Parathyroid adenoma (tissue), 2 donors: Measurements from ENCODE around the gene SLC36A4.
"Not testable (repeated sequence)": the region's sequence is repeated elsewhere in the genome, so short reads cannot be mapped to it uniquely, and the experiment has no call there.

ENCODE experiments used
- H2AFZ ChIP-seq: fragments of 300-600 bp; sonication (generic); one replicate; pipeline ENCODE4 v1.7.0; 2017; ENCODE audit warnings: antibody characterized with exemption, mild to moderate bottlenecking
- H3K27ac ChIP-seq: fragments of 300-600 bp; sonication (generic); one replicate; pipeline ENCODE4 v1.7.0; 2017
- H3K27me3 ChIP-seq: fragments of 300-600 bp; sonication (generic); one replicate; pipeline ENCODE4 v1.7.0; 2017; ENCODE audit warnings: low read length; ENCODE audit not compliant: control insufficient read depth, insufficient read depth
- H3K36me3 ChIP-seq: fragments of 300-600 bp; sonication (generic); one replicate; pipeline ENCODE4 v1.7.0; 2017; ENCODE audit warnings: low read length; ENCODE audit not compliant: control insufficient read depth, insufficient read depth
- H3K4me1 ChIP-seq: fragments of 300-600 bp; sonication (generic); one replicate; pipeline ENCODE4 v1.7.0; 2017; ENCODE audit warnings: control low read depth
- H3K4me2 ChIP-seq: fragments of 300-600 bp; sonication (generic); one replicate; pipeline ENCODE4 v1.7.0; 2017; ENCODE audit warnings: low read length
- H3K4me3 ChIP-seq: fragments of 300-600 bp; sonication (generic); one replicate; pipeline ENCODE4 v1.7.0; 2017; ENCODE audit warnings: low read depth, low read length
- H3K79me2 ChIP-seq: fragments of 300-600 bp; sonication (generic); one replicate; pipeline ENCODE4 v1.7.0; 2017; ENCODE audit warnings: control low read depth
- H3K9ac ChIP-seq: fragments of 300-600 bp; sonication (generic); one replicate; pipeline ENCODE4 v1.7.0; 2017; ENCODE audit warnings: mild to moderate bottlenecking
- H3K9me3 ChIP-seq: fragments of 300-600 bp; sonication (generic); one replicate; pipeline ENCODE4 v1.7.0; 2017; ENCODE audit warnings: low read length; ENCODE audit not compliant: control insufficient read depth
- TF ChIP-seq, protein P1 (sequence below): fragments of 300-600 bp; sonication (generic); IDR thresholded peaks from one replicate; pipeline ENCODE4 v1.7.0; 2017; ENCODE audit warnings: antibody characterized with exemption, mild to moderate bottlenecking
- donor health status: primary hyperparathyroidism.

SLC36A4 gene

DNA sequence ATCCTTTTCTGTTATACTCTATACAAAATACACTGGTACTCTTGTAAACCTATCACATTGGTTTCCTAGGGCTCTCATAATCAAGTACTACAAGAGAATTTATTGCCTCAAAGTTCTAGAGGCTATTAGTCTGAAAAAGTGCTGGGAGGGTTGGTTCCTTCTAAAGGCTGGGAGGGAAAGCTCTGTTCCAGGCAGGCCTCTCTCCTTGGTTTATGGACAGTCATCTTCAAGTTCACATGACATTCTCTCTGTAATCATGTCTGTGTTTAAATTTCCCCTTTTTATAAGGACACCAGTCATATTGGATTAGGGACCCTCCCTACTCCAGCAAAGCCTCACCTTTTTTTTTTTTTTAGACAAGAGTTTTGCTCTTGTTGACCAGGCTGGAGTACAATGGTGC, 9.1 kb downstream of the SLC36A4 start:
- Histone ChIP-seq H3K4me1 (no peaks in the 10 kb centered on the region), H3K79me2 (no peaks in the 10 kb centered on the region), H3K36me3 (no peaks in the 10 kb centered on the region), H3K27me3 (no peaks in the 10 kb centered on the region), H3K9me3 (no peaks in the 10 kb centered on the region), H3K27ac (no peak overlapping the region), H2AFZ (no peak overlapping the region), H3K4me3 (no peak overlapping the region), H3K4me2 (no peak overlapping the region), H3K9ac (no peak overlapping the region)
- TF ChIP-seq, protein P1, sequence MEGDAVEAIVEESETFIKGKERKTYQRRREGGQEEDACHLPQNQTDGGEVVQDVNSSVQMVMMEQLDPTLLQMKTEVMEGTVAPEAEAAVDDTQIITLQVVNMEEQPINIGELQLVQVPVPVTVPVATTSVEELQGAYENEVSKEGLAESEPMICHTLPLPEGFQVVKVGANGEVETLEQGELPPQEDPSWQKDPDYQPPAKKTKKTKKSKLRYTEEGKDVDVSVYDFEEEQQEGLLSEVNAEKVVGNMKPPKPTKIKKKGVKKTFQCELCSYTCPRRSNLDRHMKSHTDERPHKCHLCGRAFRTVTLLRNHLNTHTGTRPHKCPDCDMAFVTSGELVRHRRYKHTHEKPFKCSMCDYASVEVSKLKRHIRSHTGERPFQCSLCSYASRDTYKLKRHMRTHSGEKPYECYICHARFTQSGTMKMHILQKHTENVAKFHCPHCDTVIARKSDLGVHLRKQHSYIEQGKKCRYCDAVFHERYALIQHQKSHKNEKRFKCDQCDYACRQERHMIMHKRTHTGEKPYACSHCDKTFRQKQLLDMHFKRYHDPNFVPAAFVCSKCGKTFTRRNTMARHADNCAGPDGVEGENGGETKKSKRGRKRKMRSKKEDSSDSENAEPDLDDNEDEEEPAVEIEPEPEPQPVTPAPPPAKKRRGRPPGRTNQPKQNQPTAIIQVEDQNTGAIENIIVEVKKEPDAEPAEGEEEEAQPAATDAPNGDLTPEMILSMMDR, result no peak

DNA sequence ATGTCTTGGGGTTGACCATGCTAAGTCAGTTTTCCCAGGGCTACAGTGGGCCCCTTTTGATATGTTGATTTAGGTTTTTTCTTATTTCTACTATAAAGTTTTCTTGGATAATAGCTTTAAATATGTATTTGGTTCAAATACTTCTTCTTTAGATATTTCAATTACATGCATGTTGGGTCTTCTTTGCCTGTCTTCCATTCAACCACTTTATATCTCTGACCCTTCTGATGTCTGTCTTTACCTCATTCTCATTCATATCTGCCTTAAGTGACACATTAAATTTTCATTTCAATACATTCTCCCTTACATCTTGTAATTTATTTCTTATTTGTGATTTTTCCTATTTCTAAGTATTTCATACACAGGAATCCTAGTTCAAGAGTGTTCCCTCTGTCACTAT, 10.5 kb downstream of the SLC36A4 start:
- H3K4me3 ChIP-seq, result no peak overlapping the region

DNA sequence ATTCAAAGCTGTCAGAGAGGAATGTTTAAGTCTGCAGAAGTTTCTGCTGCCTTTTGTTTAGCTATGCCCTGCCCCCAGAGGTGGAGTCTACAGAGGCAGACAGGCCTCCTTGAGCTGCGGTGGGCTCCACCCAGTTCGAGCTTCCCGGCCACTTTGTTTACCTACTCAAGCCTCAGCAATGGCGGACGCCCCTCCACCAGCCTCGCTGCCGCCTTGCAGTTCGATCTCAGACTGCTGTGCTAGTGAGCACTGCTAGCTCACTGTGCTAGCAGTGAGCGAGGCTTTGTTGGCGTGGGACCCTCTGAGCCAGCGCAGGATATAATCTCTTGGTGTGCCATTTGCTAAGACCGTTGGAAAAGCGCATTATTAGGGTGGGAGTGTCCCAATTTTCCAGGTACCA, 19.9 kb downstream of the SLC36A4 start:
- H3K9me3 ChIP-seq, H3K79me2 ChIP-seq, H3K36me3 ChIP-seq, H3K27me3 ChIP-seq, H2AFZ ChIP-seq, H3K9ac ChIP-seq, H3K4me1 ChIP-seq, H3K27ac ChIP-seq, H3K4me2 ChIP-seq, H3K4me3 ChIP-seq: not testable (repeated sequence)

More for the DNA sequence above, 10.5 kb downstream of the SLC36A4 start:
- H3K4me2 ChIP-seq, result no peak overlapping the region
- no peaks in the 10 kb centered on the region for H3K9me3 ChIP-seq
- H3K79me2 ChIP-seq, result no peaks in the 10 kb centered on the region
- H3K27me3 ChIP-seq, result no peaks in the 10 kb centered on the region
- no peaks in the 10 kb centered on the region for H3K36me3 ChIP-seq
- H2AFZ ChIP-seq, result no peak overlapping the region
- TF ChIP-seq, protein P1, result no peak
- no peak overlapping the region for H3K9ac ChIP-seq
- H3K4me1 ChIP-seq, result no peaks in the 10 kb centered on the region
- no peak overlapping the region for H3K27ac ChIP-seq

DNA sequence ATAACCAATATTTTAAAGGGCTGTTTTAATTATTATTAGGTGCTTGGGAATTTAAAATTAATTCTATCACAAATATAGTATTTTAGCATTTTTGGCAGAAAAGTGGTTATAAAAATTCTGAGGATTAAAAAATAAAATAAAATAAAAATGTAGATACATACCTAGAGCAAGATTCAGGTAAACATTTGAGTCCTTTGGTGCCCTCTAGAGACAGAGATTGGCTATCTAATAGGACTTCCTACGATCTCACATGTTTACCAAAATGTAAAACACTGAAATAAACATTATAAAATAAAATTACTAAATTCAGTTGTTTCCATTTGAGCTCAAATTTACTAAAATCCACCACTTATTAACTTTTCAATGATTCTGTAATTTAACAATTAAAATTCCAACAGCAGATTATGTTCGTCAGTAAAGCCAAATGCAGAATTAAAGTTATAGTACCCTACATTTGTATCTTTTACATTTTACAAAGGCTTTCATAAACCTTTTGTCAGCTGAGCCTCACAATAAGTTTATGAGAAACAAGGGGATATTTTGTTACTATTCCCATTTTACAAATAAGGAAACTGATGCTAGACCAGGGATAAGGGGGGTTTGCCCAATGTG, 27.7 kb downstream of the SLC36A4 start:
- Histone ChIP-seq H3K9me3 (no peaks in the 10 kb centered on the region), H3K27me3 (no peaks in the 10 kb centered on the region), H3K79me2 (no peaks in the 10 kb centered on the region), H3K9ac (no peak overlapping the region), H3K27ac (no peak overlapping the region), H3K4me2 (no peak overlapping the region), H3K4me3 (no peak overlapping the region), H2AFZ (no peak overlapping the region), H3K36me3 (no peaks in the 10 kb centered on the region), H3K4me1 (no peaks in the 10 kb centered on the region)
- TF ChIP-seq, protein P1, result no peak

DNA sequence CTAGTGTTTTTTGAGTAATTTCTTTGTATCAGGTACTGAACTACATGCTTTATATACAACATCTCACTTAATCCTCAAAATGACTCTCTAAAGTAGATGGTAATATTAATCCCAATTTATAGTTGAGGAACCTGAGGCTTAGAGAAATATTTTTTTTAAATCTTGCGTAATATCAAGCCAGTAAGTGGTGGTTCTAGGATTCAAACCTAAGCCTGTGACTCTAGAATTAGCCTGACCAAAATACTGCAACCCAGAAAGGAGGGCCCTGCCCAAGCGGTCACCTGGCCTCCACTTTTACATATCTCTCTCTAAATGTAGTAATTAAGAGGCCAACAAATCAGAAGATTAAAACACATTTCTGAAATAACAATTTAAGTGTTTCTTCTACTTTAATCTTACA, 28.6 kb downstream of the SLC36A4 start:
- no peaks in the 10 kb centered on the region for H3K79me2 ChIP-seq
- H3K4me2 ChIP-seq, result no peak overlapping the region
- H3K9me3 ChIP-seq, result no peaks in the 10 kb centered on the region
- H3K4me1 ChIP-seq, result no peaks in the 10 kb centered on the region
- H3K27me3 ChIP-seq, result no peaks in the 10 kb centered on the region
- no peak overlapping the region for H3K4me3 ChIP-seq
- H3K9ac ChIP-seq, result no peak overlapping the region
- TF ChIP-seq, protein P1, result no peak
- H3K27ac ChIP-seq, result no peak overlapping the region
- H2AFZ ChIP-seq, result no peak overlapping the region
- no peaks in the 10 kb centered on the region for H3K36me3 ChIP-seq
